Neural cell (in vitro differentiated cells): ENCODE measurements around the gene SPINK8. TPM values are rescaled to one million over a fixed set of nuclear protein-coding genes. Genes with fewer than 3 reads are reported as not detected.

Experiments used
- H2AFZ ChIP-seq: fragments of 200-600, 300-800 bp; sonication (generic), shearing (Covaris generic); 2 replicates; pipeline ENCODE4 v1.6.0; 2014; ENCODE audit warnings: low read depth, mild to moderate bottlenecking, antibody characterized with exemption, low read length, moderate library complexity
- H3F3A ChIP-seq: fragments of 200-600 bp; shearing (Covaris generic); 2 replicates; pipeline ENCODE4 v1.6.1; 2016; ENCODE audit warnings: mild to moderate bottlenecking, moderate library complexity, mixed read lengths, antibody characterized with exemption, low read length; ENCODE audit not compliant: insufficient read depth, poor library complexity, severe bottlenecking
- H3K27ac ChIP-seq: fragments of 200-600, 300-800 bp; sonication (generic), shearing (Covaris generic); 2 replicates; pipeline ENCODE4 v1.5.1; 2014; ENCODE audit warnings: mild to moderate bottlenecking, low read length, moderate library complexity
- H3K27me3 ChIP-seq: fragments of 300-800, 200-600 bp; sonication (generic), shearing (Covaris generic); 2 replicates; pipeline ENCODE4 v1.6.0; 2014; ENCODE audit warnings: mild to moderate bottlenecking, low read depth, low read length, moderate library complexity; ENCODE audit not compliant: insufficient read depth
- H3K36me3 ChIP-seq: fragments of 300-800, 200-600 bp; sonication (generic), shearing (Covaris generic); 2 replicates; pipeline ENCODE4 v1.5.1; 2014; ENCODE audit warnings: mild to moderate bottlenecking, antibody characterized with exemption, low read length, moderate library complexity; ENCODE audit not compliant: insufficient read depth
- H3K4me2 ChIP-seq: fragments of 300-800, 200-600 bp; sonication (generic), shearing (Covaris generic); 2 replicates; pipeline ENCODE4 v1.6.0; 2014; ENCODE audit warnings: mild to moderate bottlenecking, low read length
- H3K4me3 ChIP-seq: fragments of 300-800, 200-600 bp; sonication (generic), shearing (Covaris generic); 2 replicates; pipeline ENCODE4 v1.5.1; 2014; ENCODE audit warnings: mild to moderate bottlenecking, low read length, moderate library complexity
- H3K79me2 ChIP-seq: fragments of 200-600 bp; shearing (Covaris generic); replicated peaks from 2 replicates; pipeline ENCODE4 v1.6.0; 2014; ENCODE audit warnings: mild to moderate bottlenecking, low read length, moderate library complexity; ENCODE audit not compliant: insufficient read depth
- H3K9ac ChIP-seq: fragments of 300-800, 200-600 bp; sonication (generic), shearing (Covaris generic); 2 replicates; pipeline ENCODE4 v1.6.1; 2016; ENCODE audit warnings: mild to moderate bottlenecking, low read length, mixed read lengths
- H3K9me2 ChIP-seq: fragments of 200-600 bp; shearing (Covaris generic); 2 replicates; pipeline ENCODE4 v1.6.1; 2016; ENCODE audit warnings: mild to moderate bottlenecking, low read length, mixed read lengths; ENCODE audit not compliant: insufficient read depth
- H3K9me3 ChIP-seq: fragments of 200-600, 300-800 bp; sonication (generic), shearing (Covaris generic); 2 replicates; pipeline ENCODE4 v1.6.1; 2016; ENCODE audit warnings: mild to moderate bottlenecking, mixed run types, low read length, moderate library complexity, mixed read lengths
- H4K20me1 ChIP-seq: fragments of 200-600 bp; shearing (Covaris generic); 2 replicates; pipeline ENCODE4 v1.6.1; 2016; ENCODE audit warnings: mild to moderate bottlenecking, mixed run types; ENCODE audit not compliant: insufficient read depth
- EP300 ChIP-seq: fragments of 450-650 bp; conservative IDR thresholded peaks from 2 replicates; pipeline ENCODE4 v1.6.1; 2014; ENCODE audit warnings: antibody characterized with exemption, mild to moderate bottlenecking, moderate library complexity; ENCODE audit not compliant: poor library complexity, severe bottlenecking
- EZH2 ChIP-seq: fragments of 200-600, 300-800 bp; shearing (Covaris generic), sonication (generic); IDR thresholded peaks from 2 replicates; pipeline ENCODE4 v1.6.1; 2014; ENCODE audit warnings: antibody characterized with exemption, low read length, borderline replicate concordance, mild to moderate bottlenecking; ENCODE audit not compliant: insufficient read depth, poor library complexity, severe bottlenecking
- MXI1 ChIP-seq: fragments of 450-650 bp; conservative IDR thresholded peaks from 2 replicates; pipeline ENCODE4 v1.6.1; 2014; ENCODE audit warnings: antibody characterized with exemption, mild to moderate bottlenecking; ENCODE audit not compliant: poor library complexity, severe bottlenecking
- POLR2AphosphoS5 ChIP-seq: IDR thresholded peaks from 2 replicates; pipeline ENCODE4 v1.6.1; 2012
- RAD21 ChIP-seq: fragments of 450-650 bp; conservative IDR thresholded peaks from 2 replicates; pipeline ENCODE4 v1.6.1; 2014; ENCODE audit warnings: antibody characterized with exemption, mild to moderate bottlenecking, moderate library complexity
- SMC3 ChIP-seq: fragments of 450-650 bp; conservative IDR thresholded peaks from 2 replicates; pipeline ENCODE4 v1.6.1; 2014; ENCODE audit warnings: antibody characterized with exemption, mild to moderate bottlenecking, moderate library complexity; ENCODE audit not compliant: poor library complexity
- TAF1 ChIP-seq: IDR thresholded peaks from 2 replicates; pipeline ENCODE4 v1.6.1; 2012; ENCODE audit warnings: low read depth
- polyA plus RNA-seq: library from polyadenylated mRNA; depleted of rRNA; stranded (reverse); fragments of >200 nt; gene quantifications from 2 replicates; pipeline ENCODE4 v1.2.3, GENCODE V29; 2014
- TF ChIP-seq, protein P1 (sequence below): IDR thresholded peaks from 2 replicates; pipeline ENCODE4 v1.6.1; 2012; ENCODE audit warnings: borderline replicate concordance
- TF ChIP-seq, protein P2 (sequence below): fragments of 450-650 bp; IDR thresholded peaks from 2 replicates; pipeline ENCODE4 v1.5.1; 2014; ENCODE audit warnings: antibody characterized with exemption, mild to moderate bottlenecking, moderate library complexity; ENCODE audit not compliant: poor library complexity, severe bottlenecking

SPINK8 gene
- polyA plus RNA-seq, 1 donor from 2014 or later = not detected

GRCh38 chr3:48270306-48270705 is 63.2 kb downstream of the SPINK8 start:
- TF ChIP-seq TAF1 = no peak
- TF ChIP-seq EP300 = no peak
- no peak for TF ChIP-seq RAD21
- TF ChIP-seq, protein P1, sequence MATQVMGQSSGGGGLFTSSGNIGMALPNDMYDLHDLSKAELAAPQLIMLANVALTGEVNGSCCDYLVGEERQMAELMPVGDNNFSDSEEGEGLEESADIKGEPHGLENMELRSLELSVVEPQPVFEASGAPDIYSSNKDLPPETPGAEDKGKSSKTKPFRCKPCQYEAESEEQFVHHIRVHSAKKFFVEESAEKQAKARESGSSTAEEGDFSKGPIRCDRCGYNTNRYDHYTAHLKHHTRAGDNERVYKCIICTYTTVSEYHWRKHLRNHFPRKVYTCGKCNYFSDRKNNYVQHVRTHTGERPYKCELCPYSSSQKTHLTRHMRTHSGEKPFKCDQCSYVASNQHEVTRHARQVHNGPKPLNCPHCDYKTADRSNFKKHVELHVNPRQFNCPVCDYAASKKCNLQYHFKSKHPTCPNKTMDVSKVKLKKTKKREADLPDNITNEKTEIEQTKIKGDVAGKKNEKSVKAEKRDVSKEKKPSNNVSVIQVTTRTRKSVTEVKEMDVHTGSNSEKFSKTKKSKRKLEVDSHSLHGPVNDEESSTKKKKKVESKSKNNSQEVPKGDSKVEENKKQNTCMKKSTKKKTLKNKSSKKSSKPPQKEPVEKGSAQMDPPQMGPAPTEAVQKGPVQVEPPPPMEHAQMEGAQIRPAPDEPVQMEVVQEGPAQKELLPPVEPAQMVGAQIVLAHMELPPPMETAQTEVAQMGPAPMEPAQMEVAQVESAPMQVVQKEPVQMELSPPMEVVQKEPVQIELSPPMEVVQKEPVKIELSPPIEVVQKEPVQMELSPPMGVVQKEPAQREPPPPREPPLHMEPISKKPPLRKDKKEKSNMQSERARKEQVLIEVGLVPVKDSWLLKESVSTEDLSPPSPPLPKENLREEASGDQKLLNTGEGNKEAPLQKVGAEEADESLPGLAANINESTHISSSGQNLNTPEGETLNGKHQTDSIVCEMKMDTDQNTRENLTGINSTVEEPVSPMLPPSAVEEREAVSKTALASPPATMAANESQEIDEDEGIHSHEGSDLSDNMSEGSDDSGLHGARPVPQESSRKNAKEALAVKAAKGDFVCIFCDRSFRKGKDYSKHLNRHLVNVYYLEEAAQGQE = no peak
- TF ChIP-seq POLR2AphosphoS5 = no peak
- TF ChIP-seq MXI1 = no peak
- no peak for TF ChIP-seq EZH2
- TF ChIP-seq SMC3 = no peak
- TF ChIP-seq, protein P2, sequence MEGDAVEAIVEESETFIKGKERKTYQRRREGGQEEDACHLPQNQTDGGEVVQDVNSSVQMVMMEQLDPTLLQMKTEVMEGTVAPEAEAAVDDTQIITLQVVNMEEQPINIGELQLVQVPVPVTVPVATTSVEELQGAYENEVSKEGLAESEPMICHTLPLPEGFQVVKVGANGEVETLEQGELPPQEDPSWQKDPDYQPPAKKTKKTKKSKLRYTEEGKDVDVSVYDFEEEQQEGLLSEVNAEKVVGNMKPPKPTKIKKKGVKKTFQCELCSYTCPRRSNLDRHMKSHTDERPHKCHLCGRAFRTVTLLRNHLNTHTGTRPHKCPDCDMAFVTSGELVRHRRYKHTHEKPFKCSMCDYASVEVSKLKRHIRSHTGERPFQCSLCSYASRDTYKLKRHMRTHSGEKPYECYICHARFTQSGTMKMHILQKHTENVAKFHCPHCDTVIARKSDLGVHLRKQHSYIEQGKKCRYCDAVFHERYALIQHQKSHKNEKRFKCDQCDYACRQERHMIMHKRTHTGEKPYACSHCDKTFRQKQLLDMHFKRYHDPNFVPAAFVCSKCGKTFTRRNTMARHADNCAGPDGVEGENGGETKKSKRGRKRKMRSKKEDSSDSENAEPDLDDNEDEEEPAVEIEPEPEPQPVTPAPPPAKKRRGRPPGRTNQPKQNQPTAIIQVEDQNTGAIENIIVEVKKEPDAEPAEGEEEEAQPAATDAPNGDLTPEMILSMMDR = no peak
- H3K9ac ChIP-seq = no peak overlapping the region

GRCh38 chr3:48269592-48269991 is 63.9 kb downstream of the SPINK8 start:
- Histone ChIP-seq H4K20me1 (no peaks in the 10 kb centered on the region), H3K9me3 (no peaks in the 10 kb centered on the region), H3F3A (no peaks in the 10 kb centered on the region), H3K27me3 (no peaks in the 10 kb centered on the region), H3K9me2 (no peaks in the 10 kb centered on the region), H3K79me2 (no peaks in the 10 kb centered on the region), H3K36me3 (no peaks in the 10 kb centered on the region), H3K4me3 (no peak overlapping the region), H3K27ac (no peak overlapping the region), H3K9ac (no peak overlapping the region), H2AFZ (no peak overlapping the region), H3K4me2 (no peak overlapping the region)
- TF ChIP-seq MXI1 (no peak), TAF1 (no peak), RAD21 (no peak), POLR2AphosphoS5 (no peak)
- TF ChIP-seq, protein P2 = no peak

More at GRCh38 chr3:48270306-48270705, 63.2 kb downstream of the SPINK8 start:
- Histone ChIP-seq H3K27me3 (no peaks in the 10 kb centered on the region), H4K20me1 (no peaks in the 10 kb centered on the region), H3K4me3 (no peak overlapping the region), H3F3A (no peaks in the 10 kb centered on the region), H3K36me3 (no peaks in the 10 kb centered on the region), H3K79me2 (no peaks in the 10 kb centered on the region), H3K4me2 (no peak overlapping the region), H3K9me3 (no peaks in the 10 kb centered on the region), H2AFZ (no peak overlapping the region), H3K9me2 (no peaks in the 10 kb centered on the region), H3K27ac (no peak overlapping the region)
